GM19438 (cell line): ENCODE data around the gene ABCF2.
A peak's percentile ranks its signal among the peaks of the same experiment; 100 is the strongest.

Source experiments
- ATAC-seq: cut with Tn5 transposase; IDR thresholded peaks from one replicate; pipeline ENCODE4 v1.9.1; 2021; ENCODE audit warnings: low read depth; ENCODE audit not compliant: unreplicated experiment

ABCF2 gene

DNA sequence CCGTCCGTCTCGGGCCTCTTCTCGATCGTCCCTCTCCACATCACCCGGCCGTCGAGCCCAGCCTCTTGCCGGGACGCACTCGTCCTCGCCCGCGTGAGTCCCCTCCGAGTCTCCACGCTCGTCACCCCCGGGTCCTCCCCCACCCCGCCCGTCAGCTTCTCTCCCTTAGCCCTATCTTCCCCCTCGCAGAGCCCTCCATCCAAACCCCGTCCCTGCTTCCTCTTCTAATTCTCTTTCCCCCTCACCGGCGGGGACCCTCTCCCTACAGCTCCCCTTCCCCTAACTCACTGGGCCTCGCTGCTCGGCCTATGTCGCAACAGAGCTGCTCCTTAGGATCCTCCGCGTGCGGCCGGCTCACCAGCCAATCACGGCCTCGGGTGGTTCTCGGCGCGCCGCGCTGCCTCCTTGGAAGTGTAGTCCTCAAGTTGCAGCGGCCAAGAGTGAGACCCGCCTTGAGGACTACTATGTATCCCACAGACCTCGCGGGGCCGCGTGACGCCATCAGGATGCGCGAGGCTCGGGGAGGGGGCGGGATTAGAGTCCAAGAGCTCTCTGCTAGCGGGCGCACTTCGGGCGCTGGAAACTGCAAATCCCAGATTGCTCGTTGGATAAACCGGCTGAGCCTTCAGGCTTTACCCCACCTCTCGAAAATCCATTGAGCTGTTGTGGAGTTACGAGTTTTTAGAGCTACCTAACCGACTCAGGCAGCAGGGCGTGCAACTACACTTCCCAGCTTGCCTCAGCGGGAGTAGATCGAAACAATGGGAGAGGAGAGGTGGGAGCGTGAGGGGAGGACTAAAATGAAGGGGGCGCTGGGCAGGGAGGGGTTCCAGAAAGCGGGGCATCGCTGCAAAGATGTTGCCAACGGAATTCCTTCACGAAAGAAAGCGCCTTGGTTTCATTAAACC is at the start of gene ABCF2:
ABCF2 (minus strand) TSS at position 331 of the 908 bp plus-strand sequence. CDS start 747 bp downstream, outside the sequence.
- ATAC-seq, result peak; percentile 100

DNA sequence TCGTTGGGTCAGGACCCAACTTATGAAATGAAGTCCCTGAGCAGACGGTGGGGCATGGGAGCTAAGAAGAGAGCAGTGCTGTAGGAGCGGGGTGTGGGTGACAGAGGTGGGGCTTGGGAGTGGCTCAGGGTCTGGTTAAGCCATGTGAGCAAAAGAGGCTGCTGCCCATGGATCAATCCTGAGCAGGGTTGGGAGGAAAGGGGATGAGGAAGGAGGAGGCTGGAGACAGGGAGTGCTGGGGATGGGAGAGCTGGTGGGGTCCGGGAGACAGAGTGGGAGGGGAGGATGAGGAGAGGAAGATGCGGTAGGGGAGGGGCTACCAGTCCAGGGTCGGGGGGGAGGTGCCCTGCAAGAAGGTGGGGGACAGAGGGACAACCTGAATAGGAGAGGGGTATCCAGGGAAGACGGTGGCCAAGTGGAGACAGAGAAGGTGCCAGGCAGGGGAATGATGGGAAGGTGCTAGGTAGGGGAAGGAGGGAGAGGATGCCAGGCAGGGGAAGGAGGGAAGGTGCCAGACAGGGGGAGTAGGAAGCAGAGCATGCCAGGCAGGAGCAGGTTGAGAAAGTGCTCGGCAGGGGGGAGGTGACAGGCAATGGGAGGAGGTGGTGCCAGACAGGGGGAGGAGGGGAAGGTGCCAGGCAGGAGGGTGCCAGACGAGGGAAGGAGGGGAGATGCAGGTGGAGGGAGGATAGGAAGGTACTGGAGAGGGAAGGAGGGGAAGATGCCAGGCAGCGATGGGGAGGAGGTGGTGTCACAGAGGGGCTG is 49.0 kb upstream of the ABCF2 start:
- no peak for ATAC-seq

- ATAC-seq, result no peak
Measured at GRCh38 chr7:151274936-151275812, 48.2 kb upstream of the ABCF2 start.

DNA sequence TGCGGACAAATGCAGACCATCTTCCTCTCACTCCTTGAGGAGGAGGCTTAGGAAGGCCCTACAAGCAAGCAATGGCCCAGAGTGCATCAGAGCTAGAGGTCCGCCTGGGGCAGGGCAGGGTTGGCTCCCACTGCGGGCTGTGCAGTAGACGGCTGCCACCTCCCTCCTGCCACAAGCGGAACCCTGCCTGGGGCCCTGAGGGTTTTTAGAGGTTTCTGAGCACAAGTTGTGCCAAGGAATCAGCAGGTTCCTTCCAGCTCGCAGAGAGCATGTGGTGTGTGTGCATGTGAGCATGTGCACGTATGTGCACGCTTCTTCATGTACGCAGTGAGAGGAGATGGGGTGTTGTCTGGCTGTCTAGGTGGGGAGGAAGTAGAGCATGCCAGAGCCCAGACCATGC is 47.4 kb upstream of the ABCF2 start:
- ATAC-seq, result no peak

GRCh38 chr7:151273651-151274390 is 46.8 kb upstream of the ABCF2 start:
- ATAC-seq, result no peak

DNA sequence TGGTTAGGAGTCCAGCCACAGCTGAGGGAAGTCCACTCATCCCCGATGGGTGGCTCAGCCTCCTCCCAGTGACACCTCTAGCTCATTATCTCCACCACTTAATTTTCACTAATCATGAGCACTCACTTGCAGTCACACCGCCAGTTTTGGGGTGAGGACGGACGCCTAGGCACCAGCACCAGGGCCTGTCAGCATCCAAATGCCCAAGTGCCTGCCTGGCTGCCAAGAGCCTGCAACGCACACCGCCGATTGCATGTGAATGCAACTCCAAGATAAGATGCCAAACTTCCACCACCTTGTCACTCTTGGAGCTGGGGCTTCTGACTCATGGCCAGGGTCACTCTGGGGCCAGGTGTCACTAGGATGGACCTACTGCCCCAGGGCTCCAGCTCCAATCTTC is 45.9 kb upstream of the ABCF2 start:
- no peak for ATAC-seq

GRCh38 chr7:151272405-151272804 is 45.4 kb upstream of the ABCF2 start:
- no peak for ATAC-seq

DNA sequence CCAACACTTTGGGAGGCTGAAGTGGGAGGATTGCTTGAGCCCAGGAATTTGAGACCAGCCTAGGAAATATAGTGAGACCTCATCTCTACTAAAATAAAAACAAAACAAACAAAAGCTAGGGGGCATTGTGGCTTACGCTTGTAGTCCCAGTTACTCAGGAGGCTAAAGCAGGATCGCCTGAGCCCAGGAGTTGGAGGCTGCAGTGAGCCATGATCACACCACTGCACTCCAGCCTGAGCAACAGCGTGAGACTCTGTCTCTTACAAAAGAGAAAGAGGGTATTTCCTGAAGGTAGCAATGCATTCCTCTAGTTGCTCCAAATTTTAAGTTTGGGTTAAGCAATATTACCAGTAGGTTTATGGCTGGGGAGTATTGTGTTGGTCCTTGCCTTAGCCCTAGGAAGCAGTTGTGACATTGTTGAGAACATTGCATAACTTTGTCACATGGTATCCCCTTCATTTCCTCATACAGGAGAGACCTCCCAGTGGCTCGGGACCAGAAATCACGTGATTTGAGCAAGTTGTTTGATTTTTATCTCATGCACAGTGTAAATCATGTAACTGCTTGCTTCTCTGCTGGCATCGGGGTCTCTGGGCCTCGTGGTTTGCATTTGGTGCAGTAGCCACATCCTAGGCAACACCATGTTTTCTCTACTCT is 44.8 kb upstream of the ABCF2 start:
- no peak for ATAC-seq

DNA sequence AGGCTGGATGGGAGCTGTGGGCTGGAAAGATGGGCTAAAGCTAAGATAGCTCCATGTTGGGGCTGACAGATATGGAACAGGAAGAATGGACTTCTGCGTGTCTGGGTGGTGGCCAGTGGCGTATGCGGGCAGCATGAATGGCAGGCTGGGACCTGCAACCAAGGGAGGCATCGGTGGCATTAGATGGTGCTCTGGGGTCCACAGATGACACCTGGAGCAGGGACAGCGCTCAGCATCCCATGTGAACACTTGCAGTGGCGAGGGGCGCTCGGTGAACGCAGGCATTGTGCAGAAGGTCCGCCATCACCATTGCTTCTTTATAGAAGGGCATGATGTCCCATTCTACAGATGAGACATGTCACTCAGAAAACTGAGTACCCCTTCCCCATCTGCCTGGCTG is 42.5 kb upstream of the ABCF2 start:
- no peak for ATAC-seq

GRCh38 chr7:151265351-151265931 is 38.4 kb upstream of the ABCF2 start:
- ATAC-seq, result no peak

GRCh38 chr7:151264615-151265014 is 37.6 kb upstream of the ABCF2 start:
- no peak for ATAC-seq

- ATAC-seq, result no peak
Measured at GRCh38 chr7:151261529-151261928, 34.5 kb upstream of the ABCF2 start.

DNA sequence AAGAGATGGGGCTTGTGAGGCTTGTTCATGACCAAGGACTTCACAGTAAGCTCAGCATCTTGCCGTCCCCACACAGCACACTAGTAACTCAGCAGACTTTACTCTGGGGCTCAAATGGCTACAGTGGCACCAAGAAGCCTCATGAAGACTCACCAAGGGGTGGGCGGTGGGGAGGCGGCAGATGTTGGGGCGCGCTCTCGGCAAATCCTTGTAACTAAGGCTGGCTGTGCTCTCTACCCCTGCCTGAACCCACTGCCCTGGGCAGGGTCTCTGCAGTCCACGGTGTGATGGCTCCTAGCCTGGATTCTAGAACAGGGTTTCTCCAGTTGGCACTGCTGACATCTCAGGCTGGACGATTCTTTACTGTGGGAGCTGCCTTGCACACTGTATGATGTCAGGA is 33.9 kb upstream of the ABCF2 start:
- ATAC-seq, result no peak

DNA sequence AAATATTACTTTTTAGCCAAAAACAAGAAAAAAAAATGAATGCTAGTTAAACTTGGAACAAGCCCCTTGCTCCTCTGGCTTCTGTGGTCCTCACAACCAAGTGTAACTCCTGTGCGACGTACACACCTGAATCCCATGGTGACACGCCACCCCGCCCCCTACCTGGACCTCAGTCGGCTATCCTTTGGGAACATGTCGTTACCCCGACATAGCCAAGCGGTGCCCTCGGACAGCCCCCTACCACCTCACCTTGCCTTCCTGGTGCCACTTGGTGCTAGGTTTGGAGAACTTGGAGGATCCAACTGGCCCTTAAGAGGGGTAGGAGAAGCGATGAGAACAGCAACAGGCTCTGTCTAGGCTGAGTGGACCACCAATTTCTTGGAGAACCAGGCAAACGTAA is 33.5 kb upstream of the ABCF2 start:
- no peak for ATAC-seq

GRCh38 chr7:151257990-151258389 is 31.0 kb upstream of the ABCF2 start:
- no peak for ATAC-seq

DNA sequence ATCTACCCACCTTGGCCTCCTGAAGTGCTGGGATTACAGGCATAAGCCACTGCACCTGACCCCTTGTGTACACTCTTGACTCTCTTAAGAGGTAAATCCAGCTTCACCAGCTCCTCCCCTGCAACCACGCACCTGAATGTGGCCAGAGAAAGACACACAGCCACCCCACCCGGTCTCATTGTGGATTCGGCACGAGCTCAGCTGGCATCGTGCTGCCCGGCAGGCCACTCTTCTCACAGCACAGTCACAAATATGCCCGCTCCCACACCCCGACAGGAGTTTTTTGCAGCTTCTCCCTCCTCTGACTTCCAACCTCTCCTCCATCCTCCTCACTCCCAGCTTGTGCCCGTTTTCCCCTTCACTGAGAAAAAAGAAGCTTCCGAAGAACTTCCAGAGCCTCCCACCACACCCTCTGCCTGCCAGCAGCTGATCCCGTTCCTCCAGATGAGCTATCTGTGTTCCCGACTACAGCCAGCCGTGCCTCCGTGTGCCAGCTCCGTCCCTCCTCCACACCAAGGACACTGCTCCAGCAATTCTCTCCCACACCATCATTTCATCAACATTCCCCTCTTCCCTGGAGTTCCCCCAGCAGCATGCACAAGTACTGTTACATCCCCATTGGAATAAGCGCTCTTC is 29.5 kb upstream of the ABCF2 start:
- ATAC-seq, result no peak

DNA sequence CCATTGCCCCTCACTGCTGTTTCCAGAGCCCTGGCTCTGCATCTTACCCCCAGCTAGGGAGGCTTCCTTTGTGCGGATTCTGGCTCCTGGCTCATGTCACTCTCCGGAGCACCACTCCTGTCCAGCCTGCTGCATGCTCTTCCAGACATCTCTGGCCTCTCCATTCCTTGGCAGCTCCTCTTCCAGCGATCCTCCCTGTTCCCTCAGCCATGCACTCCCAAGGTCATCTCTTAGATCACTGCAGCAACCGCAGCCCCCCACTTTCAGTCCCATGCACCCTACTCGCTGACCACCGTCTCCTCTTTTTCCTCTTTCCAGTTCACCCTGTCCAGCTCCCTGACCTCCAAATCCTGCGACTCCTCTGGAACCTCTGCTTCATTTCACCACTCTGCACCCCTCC is 28.4 kb upstream of the ABCF2 start:
- no peak for ATAC-seq

DNA sequence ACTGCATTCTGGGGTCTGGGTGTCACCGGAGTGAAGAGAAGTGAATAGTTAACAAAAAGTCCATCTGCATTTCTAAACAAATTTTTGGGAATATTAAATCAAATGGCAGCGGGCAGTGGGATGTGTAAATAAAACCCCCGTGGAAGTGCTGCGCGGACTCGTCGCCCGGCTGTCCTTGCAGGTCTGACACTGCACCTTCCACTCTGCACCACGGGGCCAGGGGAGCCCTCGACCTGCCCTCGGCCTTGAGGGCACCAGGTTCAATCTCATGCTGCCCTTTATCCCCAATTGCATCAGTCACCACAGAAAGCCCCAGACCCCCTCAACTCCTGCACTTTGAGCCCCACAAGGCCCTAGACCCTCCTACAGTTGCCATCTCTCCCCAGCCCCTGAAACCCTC is 27.8 kb upstream of the ABCF2 start:
- ATAC-seq, result no peak

DNA sequence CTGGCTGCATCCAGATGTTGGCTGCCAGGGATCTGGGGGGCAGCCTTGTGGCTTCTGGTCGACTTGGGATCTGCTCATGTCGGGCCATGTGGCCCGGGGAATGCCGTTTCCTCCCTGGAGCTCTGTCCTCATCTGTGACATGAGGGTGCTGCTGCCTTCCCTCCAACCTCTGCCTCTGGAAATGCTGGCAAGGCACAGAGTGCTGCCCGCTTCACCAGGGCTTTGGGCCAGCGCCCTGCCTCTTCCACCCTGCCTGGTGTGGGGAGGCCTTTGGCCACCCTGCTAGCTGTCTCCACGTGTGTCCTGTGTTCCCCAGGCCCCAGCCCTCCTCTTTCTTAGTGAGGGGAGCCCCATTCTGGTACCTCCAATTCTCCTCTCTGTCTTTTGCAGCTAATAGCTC is 27.3 kb upstream of the ABCF2 start:
- no peak for ATAC-seq
